ENCODE measurements around the gene C2CD4A.

The C2CD4A gene

GRCh38 chr15:62112081-62112480 is 45.3 kb downstream of the C2CD4A start:
- H3K4me1 Mint-ChIP-seq: peaks cover 19% of the 10 kb centered on the region
- H3K27ac Mint-ChIP-seq: no peak overlapping the region
- no peak overlapping the region for H3K4me3 Mint-ChIP-seq
- H3K9me3 Mint-ChIP-seq: no peaks in the 10 kb centered on the region
- peaks cover 3% of the 10 kb centered on the region for H3K27me3 Mint-ChIP-seq (ENCODE audit: low read depth)
- TF ChIP-seq CTCF (IDR thresholded peaks at IDR 0.05; ENCODE audit: unreplicated experiment in 3 of 3): no peak
- no peaks in the 10 kb centered on the region for H3K36me3 Mint-ChIP-seq (ENCODE audit: low read depth)

GRCh38 chr15:62112616-62113593 is 46.1 kb downstream of the C2CD4A start:
- Mint-ChIP-seq H3K27me3 (ENCODE audit: low read depth) (peaks cover 3% of the 10 kb centered on the region), H3K4me1 (peaks cover 19% of the 10 kb centered on the region), H3K36me3 (ENCODE audit: low read depth) (no peaks in the 10 kb centered on the region), H3K4me3 (no peak overlapping the region), H3K9me3 (no peaks in the 10 kb centered on the region), H3K27ac (peak overlapping the region in 2 of 3 experiments; percentile 73 to 79)
- no peak for TF ChIP-seq CTCF (IDR thresholded peaks at IDR 0.05; ENCODE audit: unreplicated experiment in 3 of 3)

GRCh38 chr15:62115847-62116246 is 49.1 kb downstream of the C2CD4A start:
- no peak for TF ChIP-seq CTCF (IDR thresholded peaks at IDR 0.05; ENCODE audit: unreplicated experiment in 3 of 3)
- H3K4me1 Mint-ChIP-seq: peaks cover 27% of the 10 kb centered on the region
- H3K27me3 Mint-ChIP-seq (ENCODE audit: low read depth): peaks cover 3% of the 10 kb centered on the region
- H3K27ac Mint-ChIP-seq: peak overlapping the region in 1 of 3 experiments; percentile 81
- no peak overlapping the region for H3K4me3 Mint-ChIP-seq
- no peaks in the 10 kb centered on the region for H3K36me3 Mint-ChIP-seq (ENCODE audit: low read depth)
- no peaks in the 10 kb centered on the region for H3K9me3 Mint-ChIP-seq

- Mint-ChIP-seq H3K4me3 (no peak overlapping the region), H3K27ac (peak overlapping the region in 1 of 3 experiments; percentile 22), H3K4me1 (peaks cover 19% of the 10 kb centered on the region)
Observed at GRCh38 chr15:62118520-62119226, 51.9 kb downstream of the C2CD4A start.

GRCh38 chr15:62119227-62119864 is 52.6 kb downstream of the C2CD4A start:
- peaks cover 19% of the 10 kb centered on the region for H3K4me1 Mint-ChIP-seq
- no peak overlapping the region for H3K4me3 Mint-ChIP-seq
- peak overlapping the region in 2 of 3 experiments; percentile 22 to 54 for H3K27ac Mint-ChIP-seq
- H3K27me3 Mint-ChIP-seq (ENCODE audit: low read depth): peaks cover 3% of the 10 kb centered on the region
- no peaks in the 10 kb centered on the region for H3K36me3 Mint-ChIP-seq (ENCODE audit: low read depth)
- no peak for TF ChIP-seq CTCF (IDR thresholded peaks at IDR 0.05; ENCODE audit: unreplicated experiment in 3 of 3)
- no peaks in the 10 kb centered on the region for H3K9me3 Mint-ChIP-seq

More at GRCh38 chr15:62118520-62119226, 51.9 kb downstream of the C2CD4A start:
- Mint-ChIP-seq H3K9me3 (no peaks in the 10 kb centered on the region), H3K36me3 (ENCODE audit: low read depth) (no peaks in the 10 kb centered on the region), H3K27me3 (ENCODE audit: low read depth) (peaks cover 3% of the 10 kb centered on the region)
- TF ChIP-seq CTCF (IDR thresholded peaks at IDR 0.05; ENCODE audit: unreplicated experiment in 3 of 3): no peak
